ENCODE measurements around the gene RTCA. TPM values are rescaled to one million over a fixed set of nuclear protein-coding genes. Genes with fewer than 3 reads are reported as not detected.
"Not testable (repeated sequence)": the region's sequence is repeated elsewhere in the genome, so short reads cannot be mapped to it uniquely, and the experiment has no call there.

The RTCA gene
- total RNA-seq, 1 donor from 2014 or later: 40.4 TPM

GRCh38 chr1:100230765-100231164, 35.3 kb upstream of the RTCA start:
- DNase-seq (ENCODE audit: low read depth): no peak
- TF ChIP-seq CTCF (conservative IDR thresholded peaks at IDR 0.05; ENCODE audit: low read depth, low read length): no peak

GRCh38 chr1:100231721-100232120, 34.3 kb upstream of the RTCA start:
- H3K4me3 ChIP-seq (ENCODE audit: low read depth, low read length): no peak overlapping the region
- DNase-seq (ENCODE audit: low read depth): no peak
- no peak for TF ChIP-seq CTCF (conservative IDR thresholded peaks at IDR 0.05; ENCODE audit: low read depth, low read length)

More at GRCh38 chr1:100230765-100231164, 35.3 kb upstream of the RTCA start:
- H3K4me3 ChIP-seq (ENCODE audit: low read depth, low read length): no peak overlapping the region

- no peak for DNase-seq (ENCODE audit: low read depth)
- TF ChIP-seq CTCF (conservative IDR thresholded peaks at IDR 0.05; ENCODE audit: low read depth, low read length): no peak
- no peak overlapping the region for H3K4me3 ChIP-seq (ENCODE audit: low read depth, low read length)
Observed at GRCh38 chr1:100232156-100232555, 33.9 kb upstream of the RTCA start.

GRCh38 chr1:100233566-100233965, 32.5 kb upstream of the RTCA start:
- not testable (repeated sequence) for DNase-seq (ENCODE audit: low read depth); H3K4me3 ChIP-seq (ENCODE audit: low read depth, low read length)

- H3K4me3 ChIP-seq (ENCODE audit: low read depth, low read length): no peak overlapping the region
- no peak for TF ChIP-seq CTCF (conservative IDR thresholded peaks at IDR 0.05; ENCODE audit: low read depth, low read length)
Observed at GRCh38 chr1:100234432-100234831, 31.6 kb upstream of the RTCA start.

GRCh38 chr1:100237091-100237490, 28.9 kb upstream of the RTCA start:
- DNase-seq (ENCODE audit: low read depth): no peak
- H3K4me3 ChIP-seq (ENCODE audit: low read depth, low read length): no peak overlapping the region
- TF ChIP-seq CTCF (conservative IDR thresholded peaks at IDR 0.05; ENCODE audit: low read depth, low read length): no peak

More at GRCh38 chr1:100234432-100234831, 31.6 kb upstream of the RTCA start:
- no peak for DNase-seq (ENCODE audit: low read depth)

GRCh38 chr1:100239961-100240360, 26.1 kb upstream of the RTCA start:
- TF ChIP-seq CTCF (conservative IDR thresholded peaks at IDR 0.05; ENCODE audit: low read depth, low read length): no peak
- DNase-seq (ENCODE audit: low read depth): no peak

More at GRCh38 chr1:100239961-100240360, 26.1 kb upstream of the RTCA start:
- H3K4me3 ChIP-seq (ENCODE audit: low read depth, low read length): no peak overlapping the region
